ENCODE results near the gene WARS2. TPM values are rescaled to one million over a fixed set of nuclear protein-coding genes. Genes with fewer than 3 reads are reported as not detected.

The WARS2 gene
- total and polyA plus RNA-seq, 12 donors: 5.1 to 35.9 (median 20.9) TPM

DNA sequence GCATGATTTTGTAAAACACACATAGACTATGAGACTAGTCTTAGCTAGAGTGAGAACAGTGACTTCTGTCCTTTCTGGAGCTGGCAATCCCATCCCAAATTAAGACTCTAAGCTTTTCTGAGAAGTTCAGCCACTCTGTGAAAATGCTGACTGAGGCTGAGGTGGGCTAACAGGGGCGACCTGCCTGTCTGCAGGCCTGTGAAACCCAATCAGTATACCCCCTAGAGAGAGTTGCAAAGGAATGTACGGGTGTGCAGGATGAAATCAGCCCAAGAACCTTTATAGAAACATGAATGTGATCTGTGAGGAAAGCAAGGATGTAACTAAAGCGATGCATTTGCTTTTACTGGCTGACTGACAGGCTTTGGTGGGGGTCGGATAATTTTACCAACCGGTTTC lies 136.3 kb downstream of the WARS2 start:
- Histone ChIP-seq H3K36me3 (replicated peaks in 1 of 2) (no peaks in the 10 kb centered on the region), H3K27me3 (peaks cover 86% of the 10 kb centered on the region), H3K4me1 (replicated peaks in 1 of 2) (peaks cover 8 to 28% of the 10 kb centered on the region in 2 donors), H3K9me3 (replicated peaks in 1 of 3) (no peaks in the 10 kb centered on the region), H3K27ac (no peak overlapping the region), H3K4me3 (no peak overlapping the region)
- DNase-seq: no peak
- no peak for TF ChIP-seq CTCF (IDR thresholded peaks at IDR 0.05)
- no peak for TF ChIP-seq POLR2A (IDR thresholded peaks at IDR 0.05)
- intact Hi-C loops (cut with DNase I): loop anchor here in 1 of 2 donors (10.0 kb wide), 1 partner anchor 849 kb away; no protein-coding TSS in a partner anchor
- WGBS, 4 donors: 21 to 34% (median 27%) methylated on average over 5 of the region's 5 CpGs

DNA sequence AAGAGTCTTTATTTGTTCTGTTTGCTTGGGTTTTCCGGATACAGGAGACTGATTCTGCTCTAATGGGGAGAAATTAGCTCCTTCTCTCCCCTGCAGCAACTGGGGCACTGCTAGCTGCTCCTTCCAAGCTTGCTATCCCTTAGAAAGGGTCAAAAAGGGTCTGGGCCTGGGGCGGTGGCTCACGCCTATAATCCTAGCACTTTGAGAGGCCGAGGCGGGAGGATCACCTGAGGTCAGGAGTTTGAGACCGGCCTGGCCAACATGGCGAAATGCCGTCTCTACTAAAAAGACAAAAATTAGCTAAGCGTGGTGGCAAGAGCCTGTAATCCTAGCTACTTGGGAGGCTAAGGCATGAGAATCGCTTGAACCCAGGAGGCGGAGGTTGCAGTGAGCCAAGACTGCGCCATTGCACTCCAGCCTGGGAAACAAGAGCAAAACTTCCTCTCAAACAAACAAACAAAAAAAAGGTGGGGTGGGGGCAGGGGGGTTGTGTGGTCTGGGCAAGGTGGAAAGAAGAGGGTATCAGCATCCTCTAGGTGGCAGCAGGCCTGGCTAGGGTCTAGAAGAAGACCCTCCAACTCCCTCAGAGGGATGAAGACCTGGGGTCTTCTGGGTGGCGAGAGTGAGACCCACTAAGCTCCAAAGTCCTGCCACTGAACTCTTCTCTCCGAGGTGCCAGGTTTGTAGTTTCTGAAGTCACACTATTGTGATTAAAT lies 136.9 kb downstream of the WARS2 start:
- no peak overlapping the region for H3K4me3 ChIP-seq
- intact Hi-C loops (cut with DNase I): loop anchor here in 1 of 2 donors (10.0 kb wide), 1 partner anchor 849 kb away; no protein-coding TSS in a partner anchor
- H3K4me1 ChIP-seq (replicated peaks in 1 of 2): peaks cover 8 to 28% of the 10 kb centered on the region in 2 donors

DNA sequence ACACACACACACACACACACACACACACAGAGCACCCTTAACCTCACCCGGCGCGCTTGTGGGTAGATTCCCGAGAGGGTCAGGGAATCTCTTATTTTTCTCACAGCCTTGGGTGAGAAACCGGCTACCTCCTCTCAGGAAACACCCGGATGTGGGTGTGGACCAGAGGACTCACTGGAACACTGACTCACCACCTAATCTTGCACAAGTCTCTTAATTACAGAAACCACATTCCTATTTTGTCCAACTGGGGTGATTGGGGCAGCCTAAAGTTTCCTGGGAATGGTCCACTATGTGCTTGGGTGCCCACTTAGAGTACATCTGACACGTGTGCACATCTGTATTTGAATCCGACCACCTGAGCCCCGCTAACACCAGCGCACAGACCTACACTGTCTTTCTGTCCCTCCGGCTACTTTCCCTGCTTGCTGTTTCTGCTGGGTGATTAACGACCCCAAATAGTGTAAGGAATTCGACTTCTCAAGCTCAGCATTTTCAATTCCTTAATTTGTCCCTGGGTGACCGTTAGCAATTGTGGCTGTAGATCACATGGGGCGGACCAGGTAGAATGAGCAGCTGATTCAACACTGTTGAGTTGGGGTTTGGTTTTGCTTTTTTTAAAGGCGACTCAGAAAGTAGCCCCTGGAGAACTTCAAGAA lies 138.3 kb downstream of the WARS2 start:
- Histone ChIP-seq H3K9me3 (replicated peaks in 1 of 3) (no peaks in the 10 kb centered on the region), H3K36me3 (replicated peaks in 1 of 2) (no peaks in the 10 kb centered on the region), H3K27ac (no peak overlapping the region), H3K27me3 (peaks cover 94% of the 10 kb centered on the region), H3K4me1 (replicated peaks in 1 of 2) (peaks cover 0 to 14% of the 10 kb centered on the region in 2 donors), H3K4me3 (peak overlapping the region in 1 of 4 donors; percentile 8)
- 8 to 12% (median 9%) methylated on average over 15 to 16 of the region's 16 CpGs for WGBS, 4 donors
- peak in 3 of 7 donors; percentile 32 to 51 (median 37) for DNase-seq
- intact Hi-C loops (cut with DNase I): loop anchor here in 1 of 2 donors (10.0 kb wide), 1 partner anchor 847 kb away; no protein-coding TSS in a partner anchor
- TF ChIP-seq CTCF (IDR thresholded peaks at IDR 0.05) (no peak), POLR2A (IDR thresholded peaks at IDR 0.05) (no peak)

More for the DNA sequence above, 136.9 kb downstream of the WARS2 start:
- peaks cover 91% of the 10 kb centered on the region for H3K27me3 ChIP-seq
- WGBS, 4 donors: 38 to 53% (median 49%) methylated on average over 11 to 14 of the region's 14 CpGs
- H3K27ac ChIP-seq: no peak overlapping the region
- no peak for DNase-seq
- no peaks in the 10 kb centered on the region for H3K9me3 ChIP-seq (replicated peaks in 1 of 3)
- TF ChIP-seq POLR2A (IDR thresholded peaks at IDR 0.05) (no peak), CTCF (IDR thresholded peaks at IDR 0.05) (no peak)
- H3K36me3 ChIP-seq (replicated peaks in 1 of 2): no peaks in the 10 kb centered on the region

Measured in adrenal gland (tissue), 12 donors.